ENCODE measurements around the gene C2.

Gene C2

GRCh38 chr6:31927242-31927862, at the start of gene C2:
TSS of gene C2 (plus strand) at chr6:31927717. CDS start at chr6:31927753, 36 bp downstream.
- FAIRE-seq (no peak), DNase-seq (ENCODE audit: low spot score) (no peak)

GRCh38 chr6:31878222-31878621, 49.3 kb upstream of the C2 start:
- DNase-seq (ENCODE audit: low spot score) (no peak), FAIRE-seq (no peak)

- DNase-seq (ENCODE audit: low spot score) (no peak), FAIRE-seq (no peak)
Observed at GRCh38 chr6:31878726-31879125, 48.8 kb upstream of the C2 start, which contains the start of gene SLC44A4. TSS of gene SLC44A4 (minus strand) at chr6:31878997. CDS start at chr6:31878980, 17 bp downstream.

GRCh38 chr6:31879143-31879542, 48.4 kb upstream of the C2 start:
- FAIRE-seq (no peak), DNase-seq (ENCODE audit: low spot score) (no peak)

- FAIRE-seq (no peak), DNase-seq (ENCODE audit: low spot score) (no peak)
Observed at GRCh38 chr6:31879901-31880300, 47.6 kb upstream of the C2 start.

GRCh38 chr6:31880616-31881015, 46.9 kb upstream of the C2 start:
- DNase-seq (ENCODE audit: low spot score) (no peak), FAIRE-seq (no peak)

GRCh38 chr6:31881136-31881859, 46.2 kb upstream of the C2 start:
- no peak for FAIRE-seq

GRCh38 chr6:31882344-31882743, 45.2 kb upstream of the C2 start:
- DNase-seq (ENCODE audit: low spot score) (no peak), FAIRE-seq (peak; percentile 42)

More at GRCh38 chr6:31881136-31881859, 46.2 kb upstream of the C2 start:
- DNase-seq (ENCODE audit: low spot score) = no peak

GRCh38 chr6:31883676-31884075, 43.8 kb upstream of the C2 start:
- FAIRE-seq = no peak
- DNase-seq (ENCODE audit: low spot score) = no peak

GRCh38 chr6:31884528-31885035, 42.9 kb upstream of the C2 start:
- DNase-seq (ENCODE audit: low spot score) = no peak
- no peak for FAIRE-seq

GRCh38 chr6:31886541-31886991, 41.0 kb upstream of the C2 start:
- DNase-seq (ENCODE audit: low spot score) (no peak), FAIRE-seq (no peak)

- no peak for DNase-seq (ENCODE audit: low spot score)
- no peak for FAIRE-seq
Observed at GRCh38 chr6:31887173-31888007, 40.1 kb upstream of the C2 start.

- peak; percentile 37 for DNase-seq (ENCODE audit: low spot score)
- FAIRE-seq = no peak
Observed at GRCh38 chr6:31888276-31889258, 39.0 kb upstream of the C2 start.

GRCh38 chr6:31889331-31889972, 38.1 kb upstream of the C2 start:
- no peak for FAIRE-seq
- no peak for DNase-seq (ENCODE audit: low spot score)

- DNase-seq (ENCODE audit: low spot score) = no peak
- FAIRE-seq = no peak
Observed at GRCh38 chr6:31892821-31893220, 34.7 kb upstream of the C2 start.

- DNase-seq (ENCODE audit: low spot score) = no peak
- no peak for FAIRE-seq
Observed at GRCh38 chr6:31896493-31896855, 31.0 kb upstream of the C2 start.

- DNase-seq (ENCODE audit: low spot score) (peak; percentile 34), FAIRE-seq (no peak)
Observed at GRCh38 chr6:31896856-31897611, 30.5 kb upstream of the C2 start.

GRCh38 chr6:31897612-31898382, 29.7 kb upstream of the C2 start, which contains the start of gene EHMT2:
TSS of gene EHMT2 (minus strand) at chr6:31897698. CDS start at chr6:31897677, 21 bp downstream.
- DNase-seq (ENCODE audit: low spot score) (peak; percentile 92), FAIRE-seq (no peak)
